ENCODE measurements around the gene MVB12B.

The MVB12B gene

DNA sequence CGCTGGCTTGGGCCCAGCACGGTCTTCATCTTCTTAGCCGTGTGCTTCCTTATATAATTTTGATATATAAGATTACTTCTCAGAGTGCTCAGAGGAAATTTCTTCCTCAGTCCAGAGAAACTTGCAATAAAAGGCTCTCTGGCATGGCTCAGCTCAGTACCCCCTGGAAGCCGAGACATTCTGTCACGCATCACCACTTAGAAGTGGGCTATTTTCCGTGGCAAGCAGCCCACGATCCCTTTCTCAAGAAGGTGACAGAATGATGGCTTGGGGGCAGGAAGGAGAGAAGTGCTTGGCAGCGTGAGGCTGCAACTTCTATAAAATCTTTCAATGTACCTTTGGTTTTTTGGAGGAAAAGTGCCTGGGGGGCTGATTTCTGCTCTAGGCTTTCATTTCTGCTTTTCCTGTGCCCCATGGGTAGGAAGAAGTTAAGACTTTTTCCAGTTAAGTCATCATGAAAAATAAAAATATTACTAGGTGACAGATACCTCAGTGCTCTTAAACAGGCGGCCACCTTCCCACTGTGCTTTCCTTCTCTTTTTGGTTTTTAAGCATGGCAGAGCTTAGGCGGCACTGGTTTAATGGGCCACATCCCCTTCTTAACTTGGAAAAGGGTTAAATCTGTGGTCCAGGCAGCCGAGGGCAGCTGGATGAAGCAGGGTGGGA, 104.6 kb downstream of the MVB12B start:
- DNase-seq (ENCODE audit: low spot score) = no peak

- no peak for DNase-seq (ENCODE audit: low spot score)
Observed at GRCh38 chr9:126432659-126433058, 106.0 kb downstream of the MVB12B start.

DNA sequence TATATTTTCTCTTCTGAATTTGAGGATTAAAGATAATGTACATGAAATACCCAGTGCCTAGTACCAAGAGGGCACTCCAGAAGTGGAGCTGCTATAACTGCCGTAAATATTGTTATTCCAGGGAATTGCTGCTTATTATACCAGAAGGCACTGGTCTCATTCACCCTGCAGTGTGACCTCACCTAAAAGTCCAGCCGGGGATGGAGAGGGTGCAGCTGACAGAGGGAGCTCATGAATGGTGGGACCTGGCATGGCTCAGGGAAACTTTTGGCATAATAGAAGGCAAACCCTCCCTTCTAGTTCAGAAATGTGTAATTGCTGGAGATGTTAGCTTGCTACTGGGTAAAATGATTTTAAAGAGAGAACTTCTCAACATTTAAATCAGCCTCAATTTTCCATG, 108.5 kb downstream of the MVB12B start:
- DNase-seq (ENCODE audit: low spot score) = no peak

- DNase-seq (ENCODE audit: low spot score) = no peak
Observed at GRCh38 chr9:126435626-126436025, 109.0 kb downstream of the MVB12B start.

GRCh38 chr9:126436545-126437267, 110.1 kb downstream of the MVB12B start:
- no peak for DNase-seq (ENCODE audit: low spot score)

- DNase-seq (ENCODE audit: low spot score) = no peak
Observed at GRCh38 chr9:126437268-126437666, 110.6 kb downstream of the MVB12B start.

DNA sequence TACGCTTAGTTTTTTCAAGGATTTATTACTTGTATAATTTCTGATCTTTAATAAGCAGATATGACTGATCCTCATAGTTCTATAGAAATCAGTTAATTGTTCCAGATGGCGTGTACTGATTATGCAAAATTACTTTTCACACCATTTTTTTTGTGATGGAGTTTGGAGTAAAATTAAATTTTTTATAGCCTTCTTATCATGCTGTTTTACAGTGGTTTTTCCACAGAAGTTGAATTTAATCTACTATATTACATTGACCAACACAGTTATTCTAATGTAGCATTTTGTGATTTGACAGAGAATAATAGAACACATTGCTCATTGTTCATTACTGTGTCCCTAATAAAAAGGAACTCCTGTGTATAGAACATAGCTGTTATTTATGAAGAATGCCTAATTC, 111.1 kb downstream of the MVB12B start:
- no peak for DNase-seq (ENCODE audit: low spot score)

GRCh38 chr9:126438741-126439401, 112.2 kb downstream of the MVB12B start:
- DNase-seq (ENCODE audit: low spot score) = no peak

DNA sequence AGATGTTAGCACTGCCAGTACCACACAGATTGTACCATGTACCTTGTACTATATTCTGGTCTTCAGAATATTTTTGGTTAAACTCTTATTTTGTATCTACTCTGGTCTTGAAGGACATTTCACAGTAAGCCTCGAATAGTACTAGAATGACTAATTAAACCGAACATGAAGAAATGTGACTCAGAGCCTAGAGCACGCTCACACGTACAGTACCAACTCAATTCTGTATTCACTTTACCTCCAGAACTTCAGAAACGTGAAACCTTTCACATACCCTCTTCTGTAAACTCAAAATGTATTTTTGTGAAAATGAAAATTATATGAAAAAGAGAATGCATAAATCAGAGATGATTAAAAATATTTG, 112.8 kb downstream of the MVB12B start:
- DNase-seq (ENCODE audit: low spot score) = no peak

- DNase-seq (ENCODE audit: low spot score) = no peak
Observed at GRCh38 chr9:126439883-126440653, 113.4 kb downstream of the MVB12B start.

GRCh38 chr9:126440940-126441339, 114.3 kb downstream of the MVB12B start:
- no peak for DNase-seq (ENCODE audit: low spot score)

DNA sequence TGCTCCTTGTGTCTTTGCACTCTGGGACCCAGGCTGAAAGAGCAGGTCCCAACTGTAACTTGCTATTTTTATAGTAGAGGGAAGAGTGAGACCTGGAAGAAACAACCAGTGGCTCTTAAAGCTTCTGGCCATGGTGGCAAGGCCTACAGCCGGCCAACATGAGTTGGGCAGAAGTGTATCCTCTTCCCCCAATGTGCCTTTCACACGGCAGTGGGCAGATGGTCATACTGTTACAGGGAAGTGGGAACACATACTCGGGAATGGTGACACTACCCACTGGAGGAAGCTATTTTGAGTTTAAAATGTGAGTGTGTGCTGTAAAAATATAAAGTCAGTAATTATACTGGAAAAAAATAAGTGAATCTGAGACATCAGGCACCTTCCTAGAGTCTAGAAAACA, 116.0 kb downstream of the MVB12B start:
- DNase-seq (ENCODE audit: low spot score) = no peak

DNA sequence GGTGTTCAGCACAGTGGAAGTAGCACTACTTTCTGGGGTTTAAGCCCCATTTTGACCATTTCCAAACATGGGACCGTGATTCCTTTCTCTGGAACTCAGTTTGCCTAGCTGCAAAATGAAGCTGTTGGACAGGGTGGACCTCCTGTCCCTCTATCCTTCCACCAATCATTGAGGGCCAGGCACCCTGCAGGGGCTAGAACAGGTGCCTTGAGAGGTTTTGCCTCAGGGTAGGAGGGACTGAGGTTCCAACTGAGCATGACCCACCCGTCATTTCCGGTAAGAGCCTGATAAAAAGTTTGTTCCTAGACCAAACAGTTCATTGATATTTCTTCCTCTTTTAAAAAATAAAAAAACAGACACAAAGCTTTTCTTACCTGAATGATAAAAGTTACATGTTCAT, 116.5 kb downstream of the MVB12B start:
- no peak for DNase-seq (ENCODE audit: low spot score)

GRCh38 chr9:126448136-126448535, 121.5 kb downstream of the MVB12B start:
- DNase-seq (ENCODE audit: low spot score) = no peak

GRCh38 chr9:126448865-126449577, 122.4 kb downstream of the MVB12B start:
- no peak for DNase-seq (ENCODE audit: low spot score)

- no peak for DNase-seq (ENCODE audit: low spot score)
Observed at GRCh38 chr9:126449725-126450667, 123.4 kb downstream of the MVB12B start.

DNA sequence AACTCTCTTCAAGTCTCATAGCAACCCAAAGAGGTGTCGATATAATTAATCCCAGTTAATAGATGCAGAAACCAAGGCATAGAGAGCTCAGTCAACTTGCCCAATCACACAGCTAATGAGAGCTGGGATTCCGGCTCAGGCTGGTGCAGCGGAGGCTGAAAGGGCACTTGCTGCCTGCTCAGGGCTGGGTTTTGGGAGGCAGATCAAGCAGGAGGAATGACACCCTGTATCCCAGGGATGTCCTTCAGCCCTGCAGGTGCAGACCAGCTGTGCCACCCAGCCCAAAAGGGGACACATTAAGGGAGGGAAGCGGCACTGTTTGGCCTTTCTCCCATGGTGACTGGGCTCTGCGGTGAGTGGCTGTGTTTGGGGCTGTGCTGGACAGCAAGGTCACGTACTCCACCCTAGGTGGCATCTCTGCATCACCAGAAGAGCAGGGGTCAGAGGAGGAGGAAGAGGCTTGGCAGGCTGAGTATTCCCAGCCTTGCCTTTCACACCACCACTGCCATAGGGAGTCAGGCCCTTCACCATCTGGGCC, 124.1 kb downstream of the MVB12B start:
- no peak for DNase-seq (ENCODE audit: low spot score)

GRCh38 chr9:126451316-126451885, 124.8 kb downstream of the MVB12B start:
- DNase-seq (ENCODE audit: low spot score) = no peak

DNA sequence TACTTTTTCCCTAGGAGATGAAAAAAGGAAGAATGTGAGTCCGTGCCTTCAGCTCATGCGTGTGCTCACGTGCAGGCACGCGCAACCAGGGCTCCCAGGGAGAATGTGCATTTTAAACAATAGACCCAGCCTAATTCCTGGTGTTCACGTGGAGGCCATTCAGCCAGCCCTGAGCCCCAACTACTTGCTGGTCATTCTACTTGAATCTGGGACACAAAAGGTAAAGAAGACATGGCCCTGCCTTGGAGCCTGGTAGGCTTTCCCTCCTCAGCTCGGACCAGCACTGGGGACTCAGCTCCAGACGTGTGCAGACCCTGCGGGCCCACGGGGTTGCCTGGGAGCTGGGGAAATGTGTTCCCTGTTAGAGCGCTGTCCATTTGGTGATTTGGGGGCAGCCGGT, 125.5 kb downstream of the MVB12B start:
- no peak for DNase-seq (ENCODE audit: low spot score)
